Gastrocnemius medialis (tissue), 4 donors: ENCODE results near the gene ITGB3. TPM values are rescaled to one million over a fixed set of nuclear protein-coding genes. Genes with fewer than 3 reads are reported as not detected.

Experiments
- ATAC-seq, 2 donors: fragments of 150-250 bp; one replicate each; pipeline ENCODE4 v1.9.1; 2016
- DNase-seq, 2 donors: peaks; one replicate each; pipeline ENCODE4 v3.0.0-alpha.2; 2019
- H3K27ac ChIP-seq, 4 donors: fragments of 200-600 bp; sonication (generic); 1 replicate in 1 of 4; 2 replicates in 3 of 4; pipeline ENCODE4 v1.5.1; 2016 to 2018; ENCODE audit warnings: mild to moderate bottlenecking in 2 of 4, moderate library complexity in 1 of 4
- H3K27me3 ChIP-seq, 3 donors: fragments of 200-600 bp; sonication (generic) in 2 of 3; 1 replicate in 1 of 3; 2 replicates in 2 of 3; pipeline versions ENCODE4 v1.5.1 to v1.6.0; 2016 to 2019; ENCODE audit warnings: mild to moderate bottlenecking in 1 of 3, moderate library complexity in 1 of 3
- H3K36me3 ChIP-seq, 2 donors: fragments of 200-600 bp; sonication (generic) in 1 of 2; one replicate each; pipeline ENCODE4 v1.5.1; 2017 to 2018
- H3K4me1 ChIP-seq, 2 donors: fragments of 200-600 bp; sonication (generic) in 1 of 2; one replicate each; pipeline ENCODE4 v1.5.1; 2016 to 2017; ENCODE audit warnings: mild to moderate bottlenecking in 2 of 2
- H3K4me3 ChIP-seq, 4 donors: fragments of 200-600 bp; sonication (generic) in 3 of 4; 1 replicate in 1 of 4; 2 replicates in 3 of 4; pipeline ENCODE4 v1.5.1; 2016 to 2019; ENCODE audit warnings: mild to moderate bottlenecking in 2 of 4
- H3K9me3 ChIP-seq, 3 donors: fragments of 200-600 bp; sonication (generic) in 2 of 3; 1 replicate in 1 of 3; 2 replicates in 2 of 3; pipeline ENCODE4 v1.5.1; 2016 to 2019
- CTCF ChIP-seq, 5 experiments: fragments of 450-650 bp in 3 of 5; fragments of 200-600 bp in 2 of 5; sonication (generic) in 2 of 5; IDR thresholded peaks in 4 of 5; conservative IDR thresholded peaks in 1 of 5; 1 replicate in 4 of 5; 2 replicates in 1 of 5; pipeline ENCODE4 v1.5.1; 2016 to 2019; ENCODE audit warnings: antibody characterized with exemption in 5 of 5, mild to moderate bottlenecking in 3 of 5, moderate library complexity in 3 of 5
- POLR2A ChIP-seq, 2 donors: fragments of 450-650 bp; IDR thresholded peaks; one replicate each; pipeline ENCODE4 v1.6.1; 2017; ENCODE audit warnings: antibody characterized with exemption in 2 of 2, mild to moderate bottlenecking in 2 of 2, moderate library complexity in 2 of 2
- in situ Hi-C, 4 donors: fragments of 200-750 bp; cut with MboI; loops; one replicate each; pipeline versions ENCODE4 v1.15.0 to v1.8.0; 2017; ENCODE audit warnings: low sequenced_read_pairs in 4 of 4
- intact Hi-C: fragments of 100-400 bp; cut with DNase I; formaldehyde crosslinking; loops from one replicate; pipeline ENCODE4 v1.15.1; 2023; ENCODE audit warnings: low total_unique reads
- total RNA-seq, 4 donors: library from RNA; depleted of rRNA; stranded (reverse); fragments of >200 nt; gene quantifications; one replicate each; pipeline versions ENCODE4 v1.1.0 to v1.2.3, GENCODE V29; 2016

ITGB3 gene
- 1 to 10 TPM in 2 of 4 donors, under 1 TPM in 1, not detected in 1; 0.92 to 6.2 (median 1.9) TPM for total RNA-seq

GRCh38 chr17:47253541-47254402, at the start of gene ITGB3:
Gene ITGB3 (plus strand): TSS chr17:47253827. CDS start chr17:47253862, 35 bp downstream.
- H3K27me3 ChIP-seq, result peaks cover 15 to 23% (median 20%) of the 10 kb centered on the region in 3 donors
- peak in 4 of 5 experiments; percentile 11 to 50 (median 40) for TF ChIP-seq CTCF (IDR thresholded peaks at IDR 0.05 in 4 of 5, conservative IDR thresholded peaks at IDR 0.05 in 1 of 5)
- peak; percentile 36 to 41 for TF ChIP-seq POLR2A (IDR thresholded peaks at IDR 0.05)

GRCh38 chr17:47203984-47204721, 49.5 kb upstream of the ITGB3 start:
- in situ Hi-C loops (no loop called here), intact Hi-C loops (no loop called here)
- no peaks in the 10 kb centered on the region for H3K36me3 ChIP-seq
- TF ChIP-seq CTCF (IDR thresholded peaks at IDR 0.05 in 4 of 5, conservative IDR thresholded peaks at IDR 0.05 in 1 of 5) (no peak), POLR2A (IDR thresholded peaks at IDR 0.05) (no peak)
- H3K27me3 ChIP-seq, result no peaks in the 10 kb centered on the region
- no peak for ATAC-seq
- no peak for DNase-seq
- no peaks in the 10 kb centered on the region for H3K9me3 ChIP-seq
- peak overlapping the region; percentile 68 to 81 (median 70) for H3K27ac ChIP-seq
- peaks cover 23 to 28% of the 10 kb centered on the region in 2 donors for H3K4me1 ChIP-seq
- H3K4me3 ChIP-seq, result no peak overlapping the region

More at GRCh38 chr17:47253541-47254402, at the start of gene ITGB3:
- peak within 1 kb of the TSS; percentile 60 to 76 (median 64) for H3K4me3 ChIP-seq
- DNase-seq (peak; percentile 26 to 39), ATAC-seq (peak; percentile 85 to 89)
- no peaks in the 10 kb centered on the region for H3K9me3 ChIP-seq
- in situ Hi-C loops, result no loop called here
- no peaks in the 10 kb centered on the region for H3K36me3 ChIP-seq
- peak within 1 kb of the TSS; percentile 39 to 71 (median 57) for H3K27ac ChIP-seq
- intact Hi-C loops, result loop anchor here (5.0 kb wide), 1 partner anchor 64 kb away; no protein-coding TSS in a partner anchor
- peaks cover 3 to 6% of the 10 kb centered on the region in 2 donors for H3K4me1 ChIP-seq

GRCh38 chr17:47204722-47205418, 48.8 kb upstream of the ITGB3 start:
- in situ Hi-C loops (no loop called here), intact Hi-C loops (no loop called here)
- H3K4me3 ChIP-seq, result peak overlapping the region; percentile 26 to 56 (median 34)
- no peaks in the 10 kb centered on the region for H3K27me3 ChIP-seq
- H3K9me3 ChIP-seq, result no peaks in the 10 kb centered on the region
- peak in 1 of 2 donors; percentile 32 for DNase-seq
- H3K36me3 ChIP-seq, result no peaks in the 10 kb centered on the region
- peaks cover 23 to 28% of the 10 kb centered on the region in 2 donors for H3K4me1 ChIP-seq
- H3K27ac ChIP-seq, result peak overlapping the region; percentile 68 to 81 (median 70)
- peak; percentile 77 to 79 for ATAC-seq
- TF ChIP-seq CTCF (IDR thresholded peaks at IDR 0.05 in 4 of 5, conservative IDR thresholded peaks at IDR 0.05 in 1 of 5) (no peak), POLR2A (IDR thresholded peaks at IDR 0.05) (no peak)

- ATAC-seq (peak; percentile 64 to 87), DNase-seq (peak; percentile 15 to 60)
- Histone ChIP-seq H3K27ac (peak overlapping the region; percentile 68 to 81 (median 70)), H3K9me3 (no peaks in the 10 kb centered on the region), H3K36me3 (no peaks in the 10 kb centered on the region), H3K4me3 (peak overlapping the region; percentile 26 to 56 (median 34)), H3K27me3 (no peaks in the 10 kb centered on the region), H3K4me1 (peaks cover 23 to 33% of the 10 kb centered on the region in 2 donors)
- no peak for TF ChIP-seq CTCF (IDR thresholded peaks at IDR 0.05 in 4 of 5, conservative IDR thresholded peaks at IDR 0.05 in 1 of 5)
- peak; percentile 6 to 14 for TF ChIP-seq POLR2A (IDR thresholded peaks at IDR 0.05)
- intact Hi-C loops, result no loop called here
- in situ Hi-C loops, result no loop called here
Measured at GRCh38 chr17:47205419-47205963, 48.1 kb upstream of the ITGB3 start.
